SK-N-SH (cell line): ENCODE results near the gene CIC. TPM values are rescaled to one million over a fixed set of nuclear protein-coding genes. Genes with fewer than 3 reads are reported as not detected.

Experiments used
- CTCF ChIA-PET: fragments of 300-600, 350-600 bp; formaldehyde crosslinking; extraction: SDS; loops from one replicate; lab custom pipeline; 2021; lab: Yijun Ruan, JAX
- POLR2A ChIA-PET: fragments of 350-600 bp; sonication (Branson Sonifier 250); formaldehyde crosslinking; extraction: SDS; loops from one replicate; lab custom pipeline; 2020; ENCODE audit warnings: antibody characterized with exemption, inconsistent platforms; lab: Yijun Ruan, JAX
- DNase-seq: peaks from one replicate; pipeline ENCODE4 v3.0.0; 2012
- H2AFZ ChIP-seq: fragments of 200-600 bp; sonication (generic); 2 replicates; pipeline ENCODE4 v1.8.1; 2016; ENCODE audit warnings: antibody characterized with exemption, mild to moderate bottlenecking, low read depth
- H3F3A ChIP-seq: fragments of 200-600 bp; sonication (generic); replicated peaks from 2 replicates; pipeline ENCODE3; 2016; ENCODE audit warnings: antibody characterized with exemption, mild to moderate bottlenecking; ENCODE audit not compliant: insufficient read depth
- H3K27ac ChIP-seq, 2 experiments: fragments of 200-500 bp in 1 of 2; fragments of 200-600 bp in 1 of 2; sonication (Bioruptor generic) in 1 of 2; sonication (generic), shearing (Covaris generic) in 1 of 2; 2 replicates each; pipeline versions ENCODE4 v1.5.1 to v1.6.1; 2014 to 2016; ENCODE audit warnings: low read depth in 2 of 2, inconsistent platforms in 1 of 2, low read length in 1 of 2, mild to moderate bottlenecking in 1 of 2, mixed read lengths in 1 of 2
- H3K27me3 ChIP-seq: fragments of 200-600 bp; sonication (generic), shearing (Covaris generic); 2 replicates; pipeline ENCODE4 v1.6.1; 2016; ENCODE audit warnings: mixed run types; ENCODE audit not compliant: insufficient read depth
- H3K36me3 ChIP-seq, 2 experiments: fragments of 200-500 bp in 1 of 2; fragments of 200-600 bp in 1 of 2; sonication (Bioruptor generic) in 1 of 2; sonication (generic) in 1 of 2; replicated peaks in 1 of 2; 2 replicates each; pipeline versions ENCODE3 to v1.5.1; 2014 to 2016; ENCODE audit warnings: low read length in 1 of 2, mild to moderate bottlenecking in 1 of 2; ENCODE audit not compliant: insufficient read depth in 2 of 2, control insufficient read depth in 1 of 2
- H3K4me1 ChIP-seq, 2 experiments: fragments of 200-500 bp in 1 of 2; fragments of 200-600 bp in 1 of 2; sonication (Bioruptor generic) in 1 of 2; sonication (generic), shearing (Covaris generic) in 1 of 2; 2 replicates each; pipeline versions ENCODE4 v1.5.1 to v1.6.1; 2014 to 2016; ENCODE audit warnings: low read depth in 1 of 2, low read length in 1 of 2, mixed run types in 1 of 2; ENCODE audit not compliant: insufficient read depth in 2 of 2, control insufficient read depth in 1 of 2
- H3K4me2 ChIP-seq: fragments of 200-600 bp; sonication (generic), shearing (Covaris generic); 2 replicates; pipeline ENCODE4 v1.6.1; 2017; ENCODE audit warnings: mixed run types
- H3K4me3 ChIP-seq, 2 experiments: fragments of 200-500 bp in 1 of 2; fragments of 200-600 bp in 1 of 2; sonication (Bioruptor generic) in 1 of 2; sonication (generic), shearing (Covaris generic) in 1 of 2; 2 replicates each; pipeline versions ENCODE4 v1.5.1 to v1.8.1; 2014 to 2016; ENCODE audit warnings: low read depth in 2 of 2, inconsistent platforms in 1 of 2, low read length in 1 of 2, mild to moderate bottlenecking in 1 of 2, mixed read lengths in 1 of 2, moderate library complexity in 1 of 2
- H3K79me2 ChIP-seq: fragments of 200-600 bp; sonication (generic); 2 replicates; pipeline ENCODE4 v1.8.1; 2017; ENCODE audit warnings: mild to moderate bottlenecking; ENCODE audit not compliant: insufficient read depth
- H3K9ac ChIP-seq: fragments of 200-600 bp; sonication (generic); 2 replicates; pipeline ENCODE4 v1.6.1; 2017; ENCODE audit warnings: mixed run types
- H3K9me2 ChIP-seq: fragments of 200-600 bp; sonication (generic); 2 replicates; pipeline ENCODE4 v1.6.1; 2017; ENCODE audit warnings: mixed run types
- H3K9me3 ChIP-seq: fragments of 200-600 bp; sonication (generic); 2 replicates; pipeline ENCODE4 v1.6.1; 2017; ENCODE audit warnings: mixed run types, mild to moderate bottlenecking, moderate library complexity
- H4K20me1 ChIP-seq: fragments of 200-600 bp; sonication (generic); 2 replicates; pipeline ENCODE4 v1.6.1; 2017; ENCODE audit warnings: mild to moderate bottlenecking, mixed run types; ENCODE audit not compliant: insufficient read depth
- CTCF ChIP-seq: fragments of 200-600 bp; sonication (generic); IDR thresholded peaks from 2 replicates; pipeline ENCODE4 v1.6.1; 2017; ENCODE audit warnings: antibody characterized with exemption, mild to moderate bottlenecking, moderate library complexity
- ELF1 ChIP-seq: IDR thresholded peaks from 2 replicates; pipeline ENCODE4 v1.4.0; 2012
- REST ChIP-seq: IDR thresholded peaks from 2 replicates; pipeline ENCODE4 v1.6.1; 2012; ENCODE audit warnings: mild to moderate bottlenecking, low read depth, low read length, moderate library complexity
- TEAD4 ChIP-seq: IDR thresholded peaks from 2 replicates; pipeline ENCODE4 v1.4.0; 2012; ENCODE audit warnings: mild to moderate bottlenecking, borderline replicate concordance; ENCODE audit not compliant: insufficient read depth
- WGBS: methylation state at CpG from one replicate; pipeline ENCODE4 v1.1.6; 2017; ENCODE audit warnings: low lambda C conversion rate; 5-methylcytosine and 5-hydroxymethylcytosine counted together
- polyA plus RNA-seq, 3 experiments: library from polyadenylated mRNA; depleted of rRNA; stranded (reverse); fragments of >200 nt; gene quantifications; 2 replicates each; pipeline ENCODE4 v1.2.3, GENCODE V29; 2012
- TF ChIP-seq, protein P1 (sequence below): IDR thresholded peaks from 2 replicates; pipeline ENCODE4; 2012
- TF ChIP-seq, protein P2 (sequence below): IDR thresholded peaks from 2 replicates; pipeline ENCODE4 v1.4.0; 2012; ENCODE audit warnings: low read depth, borderline replicate concordance
- TF ChIP-seq, protein P3 (sequence below): fragments of 150-350 bp; IDR thresholded peaks from 2 replicates; pipeline ENCODE4 v1.6.1; 2016; ENCODE audit warnings: mild to moderate bottlenecking, low read depth, low read length

The CIC gene
- polyA plus RNA-seq, 1 of the 3 experiments (the other 2 are of a cell fraction) = 16.9 TPM

- no peak for DNase-seq
- no peaks in the 10 kb centered on the region for H3K9me3 ChIP-seq
- peaks cover 39% of the 10 kb centered on the region for H3K79me2 ChIP-seq
- TF ChIP-seq, protein P1, sequence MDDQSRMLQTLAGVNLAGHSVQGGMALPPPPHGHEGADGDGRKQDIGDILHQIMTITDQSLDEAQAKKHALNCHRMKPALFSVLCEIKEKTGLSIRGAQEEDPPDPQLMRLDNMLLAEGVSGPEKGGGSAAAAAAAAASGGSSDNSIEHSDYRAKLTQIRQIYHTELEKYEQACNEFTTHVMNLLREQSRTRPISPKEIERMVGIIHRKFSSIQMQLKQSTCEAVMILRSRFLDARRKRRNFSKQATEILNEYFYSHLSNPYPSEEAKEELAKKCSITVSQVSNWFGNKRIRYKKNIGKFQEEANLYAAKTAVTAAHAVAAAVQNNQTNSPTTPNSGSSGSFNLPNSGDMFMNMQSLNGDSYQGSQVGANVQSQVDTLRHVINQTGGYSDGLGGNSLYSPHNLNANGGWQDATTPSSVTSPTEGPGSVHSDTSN = no peak
- TF ChIP-seq CTCF (no peak), ELF1 (no peak), TEAD4 (no peak), REST (no peak)
- TF ChIP-seq, protein P2, sequence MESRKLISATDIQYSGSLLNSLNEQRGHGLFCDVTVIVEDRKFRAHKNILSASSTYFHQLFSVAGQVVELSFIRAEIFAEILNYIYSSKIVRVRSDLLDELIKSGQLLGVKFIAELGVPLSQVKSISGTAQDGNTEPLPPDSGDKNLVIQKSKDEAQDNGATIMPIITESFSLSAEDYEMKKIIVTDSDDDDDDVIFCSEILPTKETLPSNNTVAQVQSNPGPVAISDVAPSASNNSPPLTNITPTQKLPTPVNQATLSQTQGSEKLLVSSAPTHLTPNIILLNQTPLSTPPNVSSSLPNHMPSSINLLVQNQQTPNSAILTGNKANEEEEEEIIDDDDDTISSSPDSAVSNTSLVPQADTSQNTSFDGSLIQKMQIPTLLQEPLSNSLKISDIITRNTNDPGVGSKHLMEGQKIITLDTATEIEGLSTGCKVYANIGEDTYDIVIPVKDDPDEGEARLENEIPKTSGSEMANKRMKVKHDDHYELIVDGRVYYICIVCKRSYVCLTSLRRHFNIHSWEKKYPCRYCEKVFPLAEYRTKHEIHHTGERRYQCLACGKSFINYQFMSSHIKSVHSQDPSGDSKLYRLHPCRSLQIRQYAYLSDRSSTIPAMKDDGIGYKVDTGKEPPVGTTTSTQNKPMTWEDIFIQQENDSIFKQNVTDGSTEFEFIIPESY = no peak
- TF ChIP-seq, protein P3, sequence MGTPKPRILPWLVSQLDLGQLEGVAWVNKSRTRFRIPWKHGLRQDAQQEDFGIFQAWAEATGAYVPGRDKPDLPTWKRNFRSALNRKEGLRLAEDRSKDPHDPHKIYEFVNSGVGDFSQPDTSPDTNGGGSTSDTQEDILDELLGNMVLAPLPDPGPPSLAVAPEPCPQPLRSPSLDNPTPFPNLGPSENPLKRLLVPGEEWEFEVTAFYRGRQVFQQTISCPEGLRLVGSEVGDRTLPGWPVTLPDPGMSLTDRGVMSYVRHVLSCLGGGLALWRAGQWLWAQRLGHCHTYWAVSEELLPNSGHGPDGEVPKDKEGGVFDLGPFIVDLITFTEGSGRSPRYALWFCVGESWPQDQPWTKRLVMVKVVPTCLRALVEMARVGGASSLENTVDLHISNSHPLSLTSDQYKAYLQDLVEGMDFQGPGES = no peak
- H3K4me1 ChIP-seq = peaks cover 8 to 16% of the 10 kb centered on the region in 2 experiments; a peak in 1 of 4 replicates
- peak overlapping the region; percentile 99 for H3K4me2 ChIP-seq
- 0 out of 4 replicates have a peak overlapping the region, but pooled peaks of 1 of the 2 experiments have one; percentile 99 for H3K4me3 ChIP-seq
- H2AFZ ChIP-seq = no peak overlapping the region
- WGBS = 91% methylated on average over 5 of the region's 5 CpGs
- H3K27me3 ChIP-seq = no peaks in the 10 kb centered on the region
- CTCF ChIA-PET = interaction anchor here (0.6 to 1.2 kb wide), 5 partner anchors 22 to 74 kb away, joined by 3 read pairs; partner anchors contain the start of gene PAFAH1B3
- H3K9me2 ChIP-seq = no peaks in the 10 kb centered on the region
- H3K9ac ChIP-seq = no peak overlapping the region
- no peaks in the 10 kb centered on the region for H3F3A ChIP-seq
- H3K27ac ChIP-seq = no peak overlapping the region
- H3K36me3 ChIP-seq = no peaks in the 10 kb centered on the region
- H4K20me1 ChIP-seq = no peaks in the 10 kb centered on the region; the same call in 1 of the 2 replicates
- POLR2A ChIA-PET = no interaction called here
These were observed 58.3 kb downstream of the CIC start for GRCh38 chr19:42327381-42327780.
